Natural killer cell (primary cell): ENCODE results near the gene TMEM217. TPM values are rescaled to one million over a fixed set of nuclear protein-coding genes. Genes with fewer than 3 reads are reported as not detected.

ENCODE experiments used
- ATAC-seq, 3 donors: fragments of 150-1000 bp in 2 of 3; fragments of 200-7000 bp in 1 of 3; cut with Tn5 transposase; 1 replicate in 1 of 3; 2 replicates in 2 of 3; pipeline ENCODE4 v1.10.0; 2021; ENCODE audit warnings: mild to moderate bottlenecking in 2 of 3, moderate library complexity in 2 of 3
- DNase-seq, 2 donors: peaks; one replicate each; pipeline versions ENCODE4 v3.0.0 to v3.0.0-alpha.2; 2013 to 2021; ENCODE audit warnings: mixed read lengths in 1 of 2
- H3K27ac ChIP-seq: one replicate; pipeline ENCODE4 v1.5.1; 2013; ENCODE audit warnings: mild to moderate bottlenecking, low read length
- H3K27me3 ChIP-seq: one replicate; pipeline ENCODE4 v1.6.1; 2013; ENCODE audit warnings: low read length; ENCODE audit not compliant: control insufficient read depth, insufficient read depth
- H3K36me3 ChIP-seq: one replicate; pipeline ENCODE4 v1.6.1; 2013; ENCODE audit warnings: low read length; ENCODE audit not compliant: control insufficient read depth, insufficient read depth
- H3K4me1 ChIP-seq: one replicate; pipeline ENCODE4 v1.6.1; 2013; ENCODE audit warnings: low read length; ENCODE audit not compliant: control insufficient read depth, insufficient read depth
- H3K4me3 ChIP-seq: one replicate; pipeline ENCODE4 v1.5.1; 2013; ENCODE audit warnings: low read length
- H3K9me3 ChIP-seq: one replicate; pipeline ENCODE4 v1.6.1; 2013; ENCODE audit warnings: low read length; ENCODE audit not compliant: control insufficient read depth, insufficient read depth
- H3K27ac Mint-ChIP-seq, 2 donors: one replicate each; pipeline ENCODE4 v1.8.0; 2022; ENCODE audit warnings: mild to moderate bottlenecking in 2 of 2, mixed read lengths in 2 of 2, moderate library complexity in 1 of 2
- H3K27me3 Mint-ChIP-seq, 2 donors: one replicate each; pipeline ENCODE4 v1.8.0; 2022; ENCODE audit warnings: low read depth in 2 of 2, mixed read lengths in 2 of 2
- H3K36me3 Mint-ChIP-seq: one replicate; pipeline ENCODE4 v1.8.0; 2022; ENCODE audit warnings: mixed read lengths
- H3K4me1 Mint-ChIP-seq, 2 donors: one replicate each; pipeline ENCODE4 v1.8.0; 2022; ENCODE audit warnings: mixed read lengths in 2 of 2
- H3K4me3 Mint-ChIP-seq: one replicate; pipeline ENCODE4 v1.8.0; 2022; ENCODE audit warnings: mild to moderate bottlenecking, moderate library complexity, mixed read lengths
- H3K9me3 Mint-ChIP-seq, 2 donors: one replicate each; pipeline ENCODE4 v1.8.0; 2022; ENCODE audit warnings: mixed read lengths in 2 of 2
- CTCF ChIP-seq: fragments of 200-600 bp; IDR thresholded peaks from one replicate; pipeline ENCODE4 v1.8.0; 2022; ENCODE audit warnings: antibody characterized with exemption
- WGBS: methylation state at CpG from one replicate; pipeline ENCODE4 v1.1.7; 2013; ENCODE audit warnings: missing lambda C conversion rate; ENCODE audit not compliant: insufficient coverage; 5-methylcytosine and 5-hydroxymethylcytosine counted together
- intact Hi-C: fragments of 100-400 bp; cut with micrococcal nuclease; formaldehyde crosslinking; loops from one replicate; pipeline ENCODE4 v1.14.2; 2022
- total RNA-seq, 4 donors: library from RNA; stranded (reverse); fragments of 120-200 nt in 1 of 4; gene quantifications; one replicate each; pipeline versions ENCODE4 v1.2.3 to v1.2.4, GENCODE V29; 2013 to 2022

TMEM217 gene
- total RNA-seq, 3 donors from 2014 or later (not counting 1 experiment from before 2014, with no cell fraction given) = 0.75 to 2.1 (median 0.75) TPM

GRCh38 chr6:37168811-37169495 lies 89.0 kb downstream of the TMEM217 start:
- WGBS = 9% methylated on average over 26 of the region's 29 CpGs
- no peak for TF ChIP-seq CTCF
- peaks cover 40% of the 10 kb centered on the region for H3K4me1 ChIP-seq
- H3K27ac Mint-ChIP-seq = peak overlapping the region; percentile 88 to 95
- H3K27ac ChIP-seq = peak overlapping the region; percentile 75
- ATAC-seq (no peak), DNase-seq (peak in 1 of 2 donors; percentile 57)
- no peaks in the 10 kb centered on the region for H3K9me3 ChIP-seq
- H3K4me1 Mint-ChIP-seq = peaks cover 34 to 42% of the 10 kb centered on the region in 2 donors
- intact Hi-C loops = no loop called here
- H3K27me3 Mint-ChIP-seq = no peaks in the 10 kb centered on the region
- peaks cover 17% of the 10 kb centered on the region for H3K36me3 Mint-ChIP-seq
- no peaks in the 10 kb centered on the region for H3K9me3 Mint-ChIP-seq
- no peaks in the 10 kb centered on the region for H3K27me3 ChIP-seq
- H3K4me3 ChIP-seq = peak overlapping the region; percentile 72
- H3K36me3 ChIP-seq = peaks cover 26% of the 10 kb centered on the region
- peak overlapping the region; percentile 90 for H3K4me3 Mint-ChIP-seq

- H3K27ac Mint-ChIP-seq = peak overlapping the region; percentile 88 to 95
- Histone ChIP-seq H3K4me3 (no peak overlapping the region), H3K27ac (no peak overlapping the region), H3K36me3 (peaks cover 19% of the 10 kb centered on the region), H3K9me3 (no peaks in the 10 kb centered on the region), H3K4me1 (peaks cover 38% of the 10 kb centered on the region), H3K27me3 (no peaks in the 10 kb centered on the region)
- ATAC-seq = no peak
- peaks cover 0 to 2% of the 10 kb centered on the region in 2 donors for H3K27me3 Mint-ChIP-seq
- peaks cover 12% of the 10 kb centered on the region for H3K36me3 Mint-ChIP-seq
- no peaks in the 10 kb centered on the region for H3K9me3 Mint-ChIP-seq
- intact Hi-C loops = no loop called here
- peak overlapping the region; percentile 90 for H3K4me3 Mint-ChIP-seq
- H3K4me1 Mint-ChIP-seq = peaks cover 27 to 35% of the 10 kb centered on the region in 2 donors
- WGBS = 98% methylated on average over 4 of the region's 5 CpGs
- no peak for TF ChIP-seq CTCF
- DNase-seq = no peak
These were observed 89.7 kb downstream of the TMEM217 start for GRCh38 chr6:37168163-37168758.

GRCh38 chr6:37162740-37163139 lies 95.2 kb downstream of the TMEM217 start:
- Mint-ChIP-seq H3K27ac (no peak overlapping the region), H3K36me3 (no peaks in the 10 kb centered on the region), H3K9me3 (no peaks in the 10 kb centered on the region), H3K27me3 (peaks cover 15 to 21% of the 10 kb centered on the region in 2 donors), H3K4me3 (no peak overlapping the region), H3K4me1 (peaks cover 0 to 5% of the 10 kb centered on the region in 2 donors)
- no peak for TF ChIP-seq CTCF
- Histone ChIP-seq H3K36me3 (no peaks in the 10 kb centered on the region), H3K9me3 (no peaks in the 10 kb centered on the region), H3K27ac (no peak overlapping the region), H3K27me3 (no peaks in the 10 kb centered on the region), H3K4me1 (peaks cover 19% of the 10 kb centered on the region), H3K4me3 (no peak overlapping the region)
- WGBS = 95% methylated on average over 2 of the region's 4 CpGs
- ATAC-seq = no peak
- no peak for DNase-seq
- intact Hi-C loops = no loop called here

Other genes starting within 250 kb of the TMEM217 start
- gene PIM1, start 88.0 kb downstream of the TMEM217 start, total RNA-seq = 100 to 1,000 TPM; 188 to 242 (median 215) TPM
- gene TBC1D22B, start 372 bp downstream of the TMEM217 start, total RNA-seq = 10 to 100 TPM in 2 of 3 donors, 1 to 10 TPM in 1; 8.0 to 12.1 (median 12.0) TPM
- gene RNF8, start 95.8 kb upstream of the TMEM217 start, total RNA-seq = 10 to 100 TPM; 11.4 to 18.2 (median 14.0) TPM
- 100 to 1,000 TPM in 1 of 3 donors, 10 to 100 TPM in 2; 85.0 to 111 (median 94.7) TPM for gene CMTR1, start 175.1 kb upstream of the TMEM217 start, total RNA-seq
- 10 to 100 TPM; 10.2 to 27.4 (median 19.4) TPM for gene CCDC167, start 241.7 kb upstream of the TMEM217 start, total RNA-seq